Measurements from ENCODE around the gene ARNT2. TPM values are rescaled to one million over a fixed set of nuclear protein-coding genes. Genes with fewer than 3 reads are reported as not detected.
"Not testable (repeated sequence)": the region's sequence is repeated elsewhere in the genome, so short reads cannot be mapped to it uniquely, and the experiment has no call there.

ARNT2 gene
- polyA plus RNA-seq, 3 donors = 58.7 to 65.8 (median 61.3) TPM

- DNase-seq = no peak
These were observed 210.7 kb downstream of the ARNT2 start for GRCh38 chr15:80614711-80615360.

GRCh38 chr15:80615361-80615736, 211.2 kb downstream of the ARNT2 start:
- DNase-seq = no peak

- no peak for DNase-seq
These were observed 211.7 kb downstream of the ARNT2 start for GRCh38 chr15:80615783-80616391.

GRCh38 chr15:80618685-80619400, 214.7 kb downstream of the ARNT2 start:
- DNase-seq = no peak

- no peak for DNase-seq
These were observed 215.5 kb downstream of the ARNT2 start for GRCh38 chr15:80619680-80620079.

GRCh38 chr15:80620141-80620540, 216.0 kb downstream of the ARNT2 start:
- DNase-seq = no peak

- DNase-seq = no peak
These were observed 216.7 kb downstream of the ARNT2 start for GRCh38 chr15:80620931-80621330.

GRCh38 chr15:80626643-80627120, 222.5 kb downstream of the ARNT2 start:
- DNase-seq = no peak

- no peak for DNase-seq
These were observed 225.2 kb downstream of the ARNT2 start for GRCh38 chr15:80629355-80629754.

- no peak for DNase-seq
These were observed 226.8 kb downstream of the ARNT2 start for GRCh38 chr15:80630981-80631380.

GRCh38 chr15:80633221-80633620, 229.0 kb downstream of the ARNT2 start:
- no peak for DNase-seq

GRCh38 chr15:80635953-80636352, 231.8 kb downstream of the ARNT2 start:
- DNase-seq = no peak

- DNase-seq = no peak
These were observed 232.5 kb downstream of the ARNT2 start for GRCh38 chr15:80636675-80637074.

- no peak for DNase-seq
These were observed 233.6 kb downstream of the ARNT2 start for GRCh38 chr15:80637747-80638146.

GRCh38 chr15:80638553-80639167, 234.5 kb downstream of the ARNT2 start:
- no peak for DNase-seq

- no peak for DNase-seq
These were observed 235.0 kb downstream of the ARNT2 start for GRCh38 chr15:80639168-80639555.

- no peak for DNase-seq
These were observed 236.4 kb downstream of the ARNT2 start for GRCh38 chr15:80640531-80641121.

- no peak for DNase-seq
These were observed 237.2 kb downstream of the ARNT2 start for GRCh38 chr15:80641384-80641783.

GRCh38 chr15:80643431-80643951, 239.3 kb downstream of the ARNT2 start:
- no peak for DNase-seq

GRCh38 chr15:80645494-80646065, 241.4 kb downstream of the ARNT2 start:
- DNase-seq = no peak

- not testable (repeated sequence) for DNase-seq
These were observed 243.2 kb downstream of the ARNT2 start for GRCh38 chr15:80647424-80647823.
